ENCODE data around the gene AMOTL1.

The AMOTL1 gene

GRCh38 chr11:94922321-94923003, 154.3 kb downstream of the AMOTL1 start:
- peak in 20 of 56 donors; percentile 5 to 62 (median 24) for DNase-seq

- no peak for DNase-seq
These were observed 154.8 kb downstream of the AMOTL1 start for GRCh38 chr11:94923004-94923334.

- no peak for DNase-seq
These were observed 156.0 kb downstream of the AMOTL1 start for GRCh38 chr11:94924171-94924572.

GRCh38 chr11:94924612-94925011, 156.5 kb downstream of the AMOTL1 start:
- DNase-seq, result no peak

- no peak for DNase-seq
These were observed 157.5 kb downstream of the AMOTL1 start for GRCh38 chr11:94925422-94926270.

GRCh38 chr11:94926271-94926625, 158.1 kb downstream of the AMOTL1 start:
- no peak for DNase-seq
